NT2/D1 (cell line): ENCODE measurements around the gene SPC25.

Experiments
- DNase-seq: peaks from one replicate; pipeline ENCODE4 v3.0.0-alpha.2; 2011; ENCODE audit warnings: low read depth, low spot score
- H3K27me3 ChIP-seq: 2 replicates; pipeline ENCODE4 v1.6.0; 2011; ENCODE audit warnings: mild to moderate bottlenecking; ENCODE audit not compliant: insufficient read length, insufficient read depth
- H3K36me3 ChIP-seq: 2 replicates; pipeline ENCODE4 v1.6.1; 2011; ENCODE audit warnings: mild to moderate bottlenecking, low read length, mixed read lengths; ENCODE audit not compliant: insufficient read depth, insufficient read length
- H3K4me1 ChIP-seq: 2 replicates; pipeline ENCODE4 v1.5.1; 2011; ENCODE audit not compliant: insufficient read depth, insufficient read length
- H3K4me3 ChIP-seq: 2 replicates; pipeline ENCODE4 v1.5.1; 2011; ENCODE audit warnings: low read depth; ENCODE audit not compliant: insufficient read length
- H3K9ac ChIP-seq: 2 replicates; pipeline ENCODE4 v1.6.0; 2011; ENCODE audit warnings: low read depth; ENCODE audit not compliant: insufficient read length
- H3K9me3 ChIP-seq: 2 replicates; pipeline ENCODE4 v1.5.1; 2011; ENCODE audit warnings: mild to moderate bottlenecking, low read length; ENCODE audit not compliant: insufficient read depth
- SUZ12 ChIP-seq: IDR thresholded peaks from 2 replicates; pipeline ENCODE4 v1.6.1; 2011; ENCODE audit not compliant: insufficient read length, insufficient read depth; ENCODE audit errors: extremely low read depth
- YY1 ChIP-seq: IDR thresholded peaks from 2 replicates; pipeline ENCODE4 v1.6.1; 2011; ENCODE audit not compliant: insufficient read length, insufficient read depth
- ZNF274 ChIP-seq: IDR thresholded peaks from 2 replicates; pipeline ENCODE4 v1.6.1; 2011; ENCODE audit warnings: mild to moderate bottlenecking, low read depth, low read length

SPC25 gene

GRCh38 chr2:168852481-168852880, 37.7 kb downstream of the SPC25 start:
- DNase-seq, result no peak
- Histone ChIP-seq H3K36me3 (peaks cover 5% of the 10 kb centered on the region), H3K9me3 (no peaks in the 10 kb centered on the region), H3K4me3 (no peak overlapping the region), H3K4me1 (no peaks in the 10 kb centered on the region), H3K9ac (no peak overlapping the region), H3K27me3 (no peaks in the 10 kb centered on the region)
- TF ChIP-seq YY1, result no peak
- TF ChIP-seq SUZ12, result no peak
- no peak for TF ChIP-seq ZNF274

- no peak for DNase-seq
- Histone ChIP-seq H3K4me1 (no peaks in the 10 kb centered on the region), H3K27me3 (no peaks in the 10 kb centered on the region), H3K36me3 (peaks cover 5% of the 10 kb centered on the region), H3K9ac (no peak overlapping the region), H3K4me3 (no peak overlapping the region), H3K9me3 (no peaks in the 10 kb centered on the region)
- TF ChIP-seq YY1 (no peak), ZNF274 (no peak), SUZ12 (no peak)
Measured at GRCh38 chr2:168851674-168852320, 38.4 kb downstream of the SPC25 start.

- no peak for DNase-seq
- TF ChIP-seq ZNF274 (no peak), YY1 (no peak), SUZ12 (no peak)
- Histone ChIP-seq H3K9ac (no peak overlapping the region), H3K4me1 (no peaks in the 10 kb centered on the region), H3K9me3 (no peaks in the 10 kb centered on the region), H3K27me3 (no peaks in the 10 kb centered on the region), H3K4me3 (no peak overlapping the region), H3K36me3 (peaks cover 5% of the 10 kb centered on the region)
Measured at GRCh38 chr2:168850846-168851245, 39.4 kb downstream of the SPC25 start.

GRCh38 chr2:168849610-168850009, 40.6 kb downstream of the SPC25 start:
- DNase-seq, result no peak
- Histone ChIP-seq H3K4me1 (no peaks in the 10 kb centered on the region), H3K4me3 (no peak overlapping the region), H3K9me3 (no peaks in the 10 kb centered on the region), H3K36me3 (peaks cover 5% of the 10 kb centered on the region), H3K9ac (no peak overlapping the region), H3K27me3 (no peaks in the 10 kb centered on the region)
- TF ChIP-seq YY1, result no peak
- TF ChIP-seq SUZ12, result no peak
- TF ChIP-seq ZNF274, result no peak

- Histone ChIP-seq H3K4me1 (no peaks in the 10 kb centered on the region), H3K9me3 (no peaks in the 10 kb centered on the region), H3K4me3 (no peak overlapping the region), H3K9ac (no peak overlapping the region), H3K36me3 (peaks cover 5% of the 10 kb centered on the region), H3K27me3 (no peaks in the 10 kb centered on the region)
- no peak for TF ChIP-seq YY1
- no peak for TF ChIP-seq SUZ12
- no peak for TF ChIP-seq ZNF274
- DNase-seq, result no peak
Measured at GRCh38 chr2:168848225-168848624, 42.0 kb downstream of the SPC25 start.

GRCh38 chr2:168843253-168843652, 47.0 kb downstream of the SPC25 start:
- TF ChIP-seq SUZ12 (no peak), ZNF274 (no peak), YY1 (no peak)
- Histone ChIP-seq H3K36me3 (no peaks in the 10 kb centered on the region), H3K27me3 (no peaks in the 10 kb centered on the region), H3K4me3 (no peak overlapping the region), H3K9ac (no peak overlapping the region), H3K4me1 (no peaks in the 10 kb centered on the region), H3K9me3 (no peaks in the 10 kb centered on the region)
- no peak for DNase-seq

- no peaks in the 10 kb centered on the region for H3K9me3 ChIP-seq
- no peaks in the 10 kb centered on the region for H3K27me3 ChIP-seq
- no peak for TF ChIP-seq ZNF274
- DNase-seq, result no peak
- no peaks in the 10 kb centered on the region for H3K36me3 ChIP-seq
- H3K4me3 ChIP-seq, result no peak overlapping the region
- no peak overlapping the region for H3K9ac ChIP-seq
- H3K4me1 ChIP-seq, result no peaks in the 10 kb centered on the region
Measured at GRCh38 chr2:168841445-168841844, 48.8 kb downstream of the SPC25 start.
